ENCODE data around the gene CLTCL1.

DNA sequence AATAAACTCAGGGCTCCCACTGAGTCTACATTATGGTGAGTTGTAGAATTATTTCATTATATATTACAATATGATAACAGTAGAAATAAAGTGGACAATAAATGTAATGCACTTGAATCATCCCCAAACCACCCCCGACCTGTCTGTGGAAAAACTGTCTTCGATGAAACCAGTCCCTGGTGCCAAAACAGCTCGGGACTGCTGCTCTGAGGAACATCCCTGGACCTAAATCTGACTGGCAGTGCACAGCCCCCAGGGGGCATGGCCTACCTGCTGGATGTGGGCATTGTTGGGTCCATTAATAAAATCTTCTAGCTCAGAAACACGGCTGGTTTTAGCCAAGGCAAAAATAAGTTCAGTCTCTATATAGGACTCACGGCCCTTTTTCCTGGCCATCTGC, 83.6 kb downstream of the CLTCL1 start:
- TF ChIP-seq, protein P1, sequence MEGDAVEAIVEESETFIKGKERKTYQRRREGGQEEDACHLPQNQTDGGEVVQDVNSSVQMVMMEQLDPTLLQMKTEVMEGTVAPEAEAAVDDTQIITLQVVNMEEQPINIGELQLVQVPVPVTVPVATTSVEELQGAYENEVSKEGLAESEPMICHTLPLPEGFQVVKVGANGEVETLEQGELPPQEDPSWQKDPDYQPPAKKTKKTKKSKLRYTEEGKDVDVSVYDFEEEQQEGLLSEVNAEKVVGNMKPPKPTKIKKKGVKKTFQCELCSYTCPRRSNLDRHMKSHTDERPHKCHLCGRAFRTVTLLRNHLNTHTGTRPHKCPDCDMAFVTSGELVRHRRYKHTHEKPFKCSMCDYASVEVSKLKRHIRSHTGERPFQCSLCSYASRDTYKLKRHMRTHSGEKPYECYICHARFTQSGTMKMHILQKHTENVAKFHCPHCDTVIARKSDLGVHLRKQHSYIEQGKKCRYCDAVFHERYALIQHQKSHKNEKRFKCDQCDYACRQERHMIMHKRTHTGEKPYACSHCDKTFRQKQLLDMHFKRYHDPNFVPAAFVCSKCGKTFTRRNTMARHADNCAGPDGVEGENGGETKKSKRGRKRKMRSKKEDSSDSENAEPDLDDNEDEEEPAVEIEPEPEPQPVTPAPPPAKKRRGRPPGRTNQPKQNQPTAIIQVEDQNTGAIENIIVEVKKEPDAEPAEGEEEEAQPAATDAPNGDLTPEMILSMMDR (IDR thresholded peaks at IDR 0.05): no peak
- no peak for TF ChIP-seq POLR2A (IDR thresholded peaks at IDR 0.05)
